Frontal cortex (tissue), 4 donors: ENCODE results near the gene CCDC192. TPM values are rescaled to one million over a fixed set of nuclear protein-coding genes. Genes with fewer than 3 reads are reported as not detected.
"Not testable (repeated sequence)": the region's sequence is repeated elsewhere in the genome, so short reads cannot be mapped to it uniquely, and the experiment has no call there.

ENCODE experiments used
- DNase-seq, 2 donors: peaks; one replicate each; pipeline ENCODE4 v3.0.0; 2012; ENCODE audit warnings: low spot score in 2 of 2
- FAIRE-seq: peaks from 2 replicates; lab custom pipeline; 2012; peaks lifted over from hg19 to GRCh38; lab: Jason Lieb, UNC
- total RNA-seq: library from RNA; depleted of rRNA; stranded (reverse); fragments of >200 nt; gene quantifications from one replicate; pipeline ENCODE4 v1.2.3, GENCODE V29; 2014
- donor health status: control.
- donor health status: control.
- donor health status: control.

Gene CCDC192
- total RNA-seq, 1 donor from 2014 or later, result not detected

- FAIRE-seq (no peak), DNase-seq (peak; percentile 21 to 60)
Observed at GRCh38 chr5:127757576-127757975, 54.4 kb downstream of the CCDC192 start.

- DNase-seq (no peak), FAIRE-seq (no peak)
Observed at GRCh38 chr5:127758766-127759283, 55.6 kb downstream of the CCDC192 start.

- FAIRE-seq, result no peak
Observed at GRCh38 chr5:127761869-127762268, 58.7 kb downstream of the CCDC192 start.

GRCh38 chr5:127762412-127762811, 59.2 kb downstream of the CCDC192 start:
- DNase-seq, result no peak
- FAIRE-seq, result no peak

More at GRCh38 chr5:127761869-127762268, 58.7 kb downstream of the CCDC192 start:
- DNase-seq, result no peak

GRCh38 chr5:127766676-127767335, 63.6 kb downstream of the CCDC192 start:
- no peak for DNase-seq
- no peak for FAIRE-seq

- DNase-seq, result no peak
- no peak for FAIRE-seq
Observed at GRCh38 chr5:127769386-127769785, 66.2 kb downstream of the CCDC192 start.

GRCh38 chr5:127770272-127770671, 67.1 kb downstream of the CCDC192 start:
- FAIRE-seq, result no peak
- no peak for DNase-seq

GRCh38 chr5:127772531-127772930, 69.3 kb downstream of the CCDC192 start:
- DNase-seq (no peak), FAIRE-seq (no peak)

GRCh38 chr5:127774221-127774620, 71.0 kb downstream of the CCDC192 start:
- no peak for FAIRE-seq

GRCh38 chr5:127776477-127776876, 73.3 kb downstream of the CCDC192 start:
- FAIRE-seq (no peak), DNase-seq (no peak)

More at GRCh38 chr5:127774221-127774620, 71.0 kb downstream of the CCDC192 start:
- DNase-seq, result no peak

- no peak for FAIRE-seq
- DNase-seq, result no peak
Observed at GRCh38 chr5:127777957-127778356, 74.8 kb downstream of the CCDC192 start.

GRCh38 chr5:127782450-127782849, 79.3 kb downstream of the CCDC192 start:
- DNase-seq, FAIRE-seq: not testable (repeated sequence)

- DNase-seq (no peak), FAIRE-seq (no peak)
Observed at GRCh38 chr5:127785098-127785927, 82.1 kb downstream of the CCDC192 start.

GRCh38 chr5:127791439-127791838, 88.2 kb downstream of the CCDC192 start:
- FAIRE-seq (no peak), DNase-seq (no peak)

- FAIRE-seq, result not testable (repeated sequence)
Observed at GRCh38 chr5:127791908-127792307, 88.7 kb downstream of the CCDC192 start.

GRCh38 chr5:127793052-127793451, 89.9 kb downstream of the CCDC192 start:
- FAIRE-seq (no peak), DNase-seq (no peak)

More at GRCh38 chr5:127791908-127792307, 88.7 kb downstream of the CCDC192 start:
- not testable (repeated sequence) for DNase-seq

GRCh38 chr5:127793879-127794278, 90.7 kb downstream of the CCDC192 start:
- no peak for FAIRE-seq

GRCh38 chr5:127796211-127796610, 93.0 kb downstream of the CCDC192 start:
- no peak for FAIRE-seq
- DNase-seq, result no peak

More at GRCh38 chr5:127793879-127794278, 90.7 kb downstream of the CCDC192 start:
- DNase-seq, result no peak

- FAIRE-seq (no peak), DNase-seq (peak in 1 of 2 donors; percentile 4)
Observed at GRCh38 chr5:127799293-127799905, 96.2 kb downstream of the CCDC192 start.

GRCh38 chr5:127801751-127802476, 98.7 kb downstream of the CCDC192 start:
- FAIRE-seq (no peak), DNase-seq (no peak)
